ENCODE data around the gene KRT75.

GRCh38 chr12:52446367-52447045, 12.3 kb upstream of the KRT75 start:
- TF ChIP-seq, protein P1, sequence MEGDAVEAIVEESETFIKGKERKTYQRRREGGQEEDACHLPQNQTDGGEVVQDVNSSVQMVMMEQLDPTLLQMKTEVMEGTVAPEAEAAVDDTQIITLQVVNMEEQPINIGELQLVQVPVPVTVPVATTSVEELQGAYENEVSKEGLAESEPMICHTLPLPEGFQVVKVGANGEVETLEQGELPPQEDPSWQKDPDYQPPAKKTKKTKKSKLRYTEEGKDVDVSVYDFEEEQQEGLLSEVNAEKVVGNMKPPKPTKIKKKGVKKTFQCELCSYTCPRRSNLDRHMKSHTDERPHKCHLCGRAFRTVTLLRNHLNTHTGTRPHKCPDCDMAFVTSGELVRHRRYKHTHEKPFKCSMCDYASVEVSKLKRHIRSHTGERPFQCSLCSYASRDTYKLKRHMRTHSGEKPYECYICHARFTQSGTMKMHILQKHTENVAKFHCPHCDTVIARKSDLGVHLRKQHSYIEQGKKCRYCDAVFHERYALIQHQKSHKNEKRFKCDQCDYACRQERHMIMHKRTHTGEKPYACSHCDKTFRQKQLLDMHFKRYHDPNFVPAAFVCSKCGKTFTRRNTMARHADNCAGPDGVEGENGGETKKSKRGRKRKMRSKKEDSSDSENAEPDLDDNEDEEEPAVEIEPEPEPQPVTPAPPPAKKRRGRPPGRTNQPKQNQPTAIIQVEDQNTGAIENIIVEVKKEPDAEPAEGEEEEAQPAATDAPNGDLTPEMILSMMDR (IDR thresholded peaks at IDR 0.05) = no peak
- TF ChIP-seq EP300 (IDR thresholded peaks at IDR 0.05) (no peak), MAX (IDR thresholded peaks at IDR 0.05) (no peak), POLR2A (IDR thresholded peaks at IDR 0.05; ENCODE audit: low read length) (no peak), MAFK (IDR thresholded peaks at IDR 0.05; ENCODE audit: partially characterized antibody) (no peak)
